MM.1S (cell line): ENCODE measurements around the gene CA12.

Experiments
- EZH2 ChIP-seq: fragments of 300-600 bp; sonication (generic); optimal IDR thresholded peaks from 2 replicates; pipeline ENCODE3; 2017; ENCODE audit warnings: low read depth, mild to moderate bottlenecking, antibody characterized with exemption, low read length, mixed read lengths
- EZH2phosphoT487 ChIP-seq: fragments of 300-600 bp; sonication (generic); IDR thresholded peaks from 2 replicates; pipeline ENCODE4 v1.6.1; 2018; ENCODE audit warnings: antibody characterized with exemption, low read length
- TF ChIP-seq, protein P1 (sequence below): fragments of 300-600 bp; sonication (generic); IDR thresholded peaks from 2 replicates; pipeline ENCODE4 v1.5.1; 2016; ENCODE audit warnings: antibody characterized with exemption, low read length, mixed read lengths

DNA sequence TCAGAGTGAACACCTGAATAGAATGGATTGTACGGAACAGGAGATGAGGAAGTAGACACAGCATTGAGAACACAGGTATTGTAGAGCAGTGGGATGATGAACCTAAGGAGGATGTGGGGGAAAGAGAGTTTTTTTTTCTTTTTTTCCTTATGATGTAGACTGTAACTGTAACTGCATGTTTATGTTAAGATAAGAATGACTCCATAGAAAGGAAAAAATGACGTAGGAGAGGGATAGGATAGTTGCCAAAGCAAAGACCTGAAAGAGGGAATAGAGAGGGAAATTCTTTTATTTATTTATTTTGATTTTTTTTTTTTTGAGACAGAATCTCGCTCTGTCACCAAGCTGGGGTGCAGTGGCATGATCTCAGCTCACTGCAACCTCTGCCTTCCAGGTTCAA is 71.0 kb downstream of the CA12 start:
- TF ChIP-seq, protein P1, sequence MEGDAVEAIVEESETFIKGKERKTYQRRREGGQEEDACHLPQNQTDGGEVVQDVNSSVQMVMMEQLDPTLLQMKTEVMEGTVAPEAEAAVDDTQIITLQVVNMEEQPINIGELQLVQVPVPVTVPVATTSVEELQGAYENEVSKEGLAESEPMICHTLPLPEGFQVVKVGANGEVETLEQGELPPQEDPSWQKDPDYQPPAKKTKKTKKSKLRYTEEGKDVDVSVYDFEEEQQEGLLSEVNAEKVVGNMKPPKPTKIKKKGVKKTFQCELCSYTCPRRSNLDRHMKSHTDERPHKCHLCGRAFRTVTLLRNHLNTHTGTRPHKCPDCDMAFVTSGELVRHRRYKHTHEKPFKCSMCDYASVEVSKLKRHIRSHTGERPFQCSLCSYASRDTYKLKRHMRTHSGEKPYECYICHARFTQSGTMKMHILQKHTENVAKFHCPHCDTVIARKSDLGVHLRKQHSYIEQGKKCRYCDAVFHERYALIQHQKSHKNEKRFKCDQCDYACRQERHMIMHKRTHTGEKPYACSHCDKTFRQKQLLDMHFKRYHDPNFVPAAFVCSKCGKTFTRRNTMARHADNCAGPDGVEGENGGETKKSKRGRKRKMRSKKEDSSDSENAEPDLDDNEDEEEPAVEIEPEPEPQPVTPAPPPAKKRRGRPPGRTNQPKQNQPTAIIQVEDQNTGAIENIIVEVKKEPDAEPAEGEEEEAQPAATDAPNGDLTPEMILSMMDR = no peak
- TF ChIP-seq EZH2 (no peak), EZH2phosphoT487 (no peak)
